NCI-H1417 (cell line): Measurements from ENCODE around the gene SKAP2.
"Not testable (repeated sequence)": the region's sequence is repeated elsewhere in the genome, so short reads cannot be mapped to it uniquely, and the experiment has no call there.

ENCODE experiments used
- DNase-seq, 3 experiments: peaks; one replicate each; lab custom pipeline; 2025; lab: John Stamatoyannopoulos, UW

Gene SKAP2

GRCh38 chr7:26857506-26858240, 6.7 kb downstream of the SKAP2 start:
- DNase-seq: peak in 1 of 3 experiments; percentile 81

GRCh38 chr7:26857170-26857505, 7.3 kb downstream of the SKAP2 start:
- DNase-seq: no peak

- DNase-seq: no peak
Measured at GRCh38 chr7:26856176-26856985, 8.0 kb downstream of the SKAP2 start.

GRCh38 chr7:26854876-26855855, 9.2 kb downstream of the SKAP2 start:
- no peak for DNase-seq

DNA sequence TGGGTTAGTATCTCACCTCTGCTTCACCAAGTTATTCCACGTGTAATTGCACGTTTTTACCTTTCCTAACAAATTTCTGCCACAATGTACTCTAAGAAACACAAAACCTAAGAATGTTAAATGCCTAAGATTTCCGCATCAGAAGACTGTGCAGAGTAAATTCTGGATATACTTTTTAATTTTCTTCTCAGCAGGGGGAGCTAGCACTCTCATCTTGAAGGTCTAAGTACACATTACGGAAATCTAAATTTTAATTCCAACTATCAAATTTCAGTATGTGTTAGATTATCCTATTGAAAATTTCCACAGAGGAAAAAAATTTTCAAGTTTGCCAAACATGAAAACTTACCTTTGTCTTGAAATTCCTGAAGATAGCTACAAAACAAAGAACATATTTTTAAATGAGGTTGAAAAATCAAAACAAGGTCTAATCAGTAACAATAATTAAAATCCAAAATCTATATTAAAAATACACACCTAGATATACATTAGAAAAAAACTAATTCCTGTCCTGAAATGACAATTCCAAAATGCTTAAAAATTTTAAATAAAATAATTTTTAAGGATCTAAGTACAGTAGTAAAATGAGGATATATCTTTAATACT, 10.5 kb downstream of the SKAP2 start:
- DNase-seq: peak; percentile 23 to 77 (median 65)

DNA sequence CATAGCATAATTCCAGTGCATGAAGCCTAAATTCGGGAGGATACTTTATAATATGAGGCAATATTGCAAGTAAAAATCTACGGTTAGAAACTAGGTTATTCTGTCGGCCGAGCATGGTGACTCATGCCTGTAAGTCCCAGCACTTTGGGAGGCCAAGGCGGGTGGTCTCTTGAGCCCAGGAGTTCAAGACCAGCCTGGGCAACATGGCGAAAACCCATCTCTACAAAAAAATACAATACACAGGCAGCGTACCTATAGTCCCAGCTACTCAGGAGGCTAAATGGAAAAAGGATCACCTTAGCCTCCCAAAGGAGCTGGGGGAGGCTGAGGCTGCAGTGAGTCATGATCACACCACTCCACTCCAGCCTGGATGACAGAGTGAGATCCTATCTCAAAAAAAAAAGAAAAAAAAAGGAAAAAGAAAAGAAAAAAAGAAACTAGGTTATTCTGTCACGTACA, 14.2 kb downstream of the SKAP2 start:
- no peak for DNase-seq

DNA sequence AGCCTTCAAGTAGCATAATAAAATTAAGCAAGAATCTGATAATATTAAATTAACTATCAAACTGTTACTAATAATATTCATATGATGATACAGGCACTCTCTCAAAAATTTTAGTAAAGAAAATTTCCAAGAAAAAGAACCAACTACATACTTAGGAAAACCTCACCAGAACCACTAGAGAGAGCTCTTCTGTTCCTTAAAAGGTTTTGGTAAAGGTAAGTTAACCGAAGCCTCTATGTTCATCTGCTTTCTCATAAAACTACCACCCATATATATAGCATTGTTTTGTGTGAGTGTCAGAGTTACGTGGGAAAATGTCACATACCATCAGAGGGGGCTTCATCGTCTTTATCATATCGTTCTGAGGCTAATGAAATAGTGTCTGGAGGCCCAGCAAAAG, 20.7 kb downstream of the SKAP2 start:
- DNase-seq: peak in 1 of 3 experiments; percentile 26

- no peak for DNase-seq
Measured at GRCh38 chr7:26842897-26843296, 21.5 kb downstream of the SKAP2 start.

GRCh38 chr7:26841003-26841739, 23.2 kb downstream of the SKAP2 start:
- DNase-seq: no peak

- DNase-seq: not testable (repeated sequence)
Measured at GRCh38 chr7:26836793-26837192, 27.6 kb downstream of the SKAP2 start.

- peak in 1 of 3 experiments; percentile 29 for DNase-seq
Measured at GRCh38 chr7:26815426-26815825, 49.0 kb downstream of the SKAP2 start.

GRCh38 chr7:26813432-26813831, 51.0 kb downstream of the SKAP2 start:
- no peak for DNase-seq

- no peak for DNase-seq
Measured at GRCh38 chr7:26794541-26794940, 69.8 kb downstream of the SKAP2 start.

- peak in 1 of 3 experiments; percentile 20 for DNase-seq
Measured at GRCh38 chr7:26792576-26792975, 71.8 kb downstream of the SKAP2 start.

- DNase-seq: no peak
Measured at GRCh38 chr7:26792006-26792405, 72.4 kb downstream of the SKAP2 start.

DNA sequence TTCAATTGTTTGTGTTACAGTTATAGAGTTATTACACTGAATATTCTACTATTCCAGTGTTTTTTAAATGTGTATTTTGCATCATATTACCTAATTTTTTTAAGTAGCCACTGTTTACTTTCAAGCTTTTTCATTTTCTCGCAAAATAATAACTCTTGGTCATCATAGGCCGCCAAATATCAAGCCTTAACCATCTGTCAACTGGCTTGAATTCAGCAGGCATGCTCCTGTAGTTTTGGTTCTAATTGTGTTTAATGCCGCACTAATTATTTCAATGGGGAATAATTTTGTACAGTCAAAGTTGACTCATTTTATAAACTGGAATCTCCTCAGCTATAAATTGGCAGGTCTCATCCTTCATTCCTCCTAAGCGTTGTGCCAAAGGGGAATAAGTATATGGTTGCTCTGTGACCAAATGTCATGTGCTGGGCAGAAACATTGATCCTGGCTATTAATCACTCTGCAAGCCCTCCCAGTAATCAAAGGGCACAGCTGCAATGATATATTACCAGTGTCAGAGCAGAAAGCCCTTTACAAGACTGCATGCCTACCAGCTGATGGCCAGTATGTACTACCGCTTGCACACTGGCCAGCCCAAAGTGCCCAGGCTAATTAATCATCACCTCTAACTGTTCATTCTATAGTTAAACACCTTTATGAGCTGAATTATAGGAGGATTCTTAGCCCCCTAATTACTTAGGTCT, 74.8 kb downstream of the SKAP2 start:
- peak in 2 of 3 experiments; percentile 83 to 99 for DNase-seq

DNA sequence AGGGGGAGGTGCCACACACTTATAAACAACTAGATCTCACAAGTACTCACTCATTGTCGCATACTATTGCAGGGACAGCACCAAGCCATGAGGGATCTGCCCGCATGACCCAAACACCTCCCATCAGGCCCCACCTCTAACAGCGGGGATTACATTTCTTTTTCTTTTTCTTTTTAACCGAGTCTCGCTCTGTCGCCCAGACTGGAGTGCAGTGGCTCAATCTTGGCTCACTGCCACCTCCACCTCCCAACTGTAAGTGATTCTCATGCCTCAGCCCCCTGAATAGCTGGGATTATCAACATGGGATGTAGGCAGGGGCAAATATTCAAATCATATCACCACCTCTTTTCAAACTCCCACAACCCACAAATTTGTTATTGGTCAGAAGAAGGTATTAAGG, 76.7 kb downstream of the SKAP2 start:
- DNase-seq: peak in 2 of 3 experiments; percentile 23 to 79

DNA sequence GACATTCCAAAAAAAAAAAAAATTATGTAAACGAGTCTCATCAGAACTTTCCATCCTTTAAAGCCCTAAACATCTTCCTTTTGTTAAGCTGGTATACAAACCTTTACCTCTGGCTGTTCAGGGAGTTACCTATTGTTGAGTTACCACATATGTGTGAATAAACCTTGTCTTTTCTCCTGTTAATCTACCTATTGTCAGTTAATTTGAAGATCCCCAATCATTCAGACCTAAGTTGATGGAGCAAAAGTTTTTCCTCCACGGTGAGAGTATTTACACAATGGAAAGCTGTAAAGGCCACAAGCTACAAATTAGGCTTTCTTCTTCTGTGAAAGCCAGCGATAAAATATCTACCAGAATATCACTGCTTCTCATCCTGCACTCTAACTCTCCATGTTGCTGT, 80.3 kb downstream of the SKAP2 start:
- DNase-seq: no peak

- DNase-seq: no peak
Measured at GRCh38 chr7:26782501-26782900, 81.9 kb downstream of the SKAP2 start.

- no peak for DNase-seq
Measured at GRCh38 chr7:26779978-26780595, 84.3 kb downstream of the SKAP2 start.
